ENCODE measurements around the gene DAGLA. TPM values are rescaled to one million over a fixed set of nuclear protein-coding genes. Genes with fewer than 3 reads are reported as not detected.

DAGLA gene
- total and polyA plus RNA-seq, 2 donors (not counting 1 experiment from before 2014, with no cell fraction given), result 0.06 TPM; not detected in 1

DNA sequence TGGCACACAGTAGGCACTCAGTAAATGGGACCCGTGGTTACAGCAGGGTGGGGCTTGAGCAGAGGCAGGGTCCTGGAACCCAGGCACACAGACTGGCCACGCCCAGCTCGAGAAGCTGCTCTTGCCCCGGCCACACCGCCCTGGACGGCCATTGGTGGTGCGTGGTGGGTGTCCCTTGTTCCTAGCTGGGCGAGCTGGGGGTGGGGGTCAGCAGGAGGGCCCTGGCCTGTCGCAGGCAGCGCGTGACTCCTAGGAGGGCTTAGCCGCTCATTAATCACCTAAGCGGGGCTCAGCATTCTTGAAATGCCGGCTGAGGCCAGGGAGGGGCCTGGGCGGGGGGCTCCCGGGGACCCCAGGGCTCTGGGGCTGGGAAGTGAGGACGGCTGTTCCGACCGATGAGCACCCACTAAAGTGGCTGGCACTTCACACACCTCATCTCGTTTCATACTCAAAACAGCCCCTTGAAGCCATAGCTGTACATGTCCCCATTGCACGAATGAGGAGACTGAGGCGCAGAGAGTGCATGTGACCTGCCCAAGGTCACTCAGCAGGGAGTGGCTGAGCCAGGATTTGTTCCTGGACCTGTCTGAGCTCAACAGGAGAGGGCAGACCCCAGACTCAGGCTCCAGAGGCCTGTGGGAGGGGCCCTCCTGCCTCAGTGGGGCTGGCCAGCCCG, 83.9 kb downstream of the DAGLA start:
- no peak for ATAC-seq (ENCODE audit: low read depth)
- Mint-ChIP-seq H3K27ac (no peak overlapping the region), H3K9me3 (ENCODE audit: insufficient read depth) (no peaks in the 10 kb centered on the region), H3K4me1 (no peaks in the 10 kb centered on the region), H3K27me3 (peaks cover 7% of the 10 kb centered on the region), H3K4me3 (no peak overlapping the region)
- no peak for DNase-seq
- H3K27me3 ChIP-seq (replicated peaks in 1 of 4; ENCODE audit: control extremely low read depth in 1 of 4, control insufficient read depth in 3 of 4, insufficient read depth in 4 of 4, low read length in 3 of 4), result no peaks in the 10 kb centered on the region
- no peak overlapping the region for H2AFZ ChIP-seq (ENCODE audit: insufficient read depth, low read depth, low read length, poor library complexity, severe bottlenecking)
- intact Hi-C loops (cut with micrococcal nuclease), result no loop called here
- no peaks in the 10 kb centered on the region for H3K9me3 ChIP-seq (ENCODE audit: control extremely low read depth in 1 of 3, control insufficient read depth in 2 of 3, insufficient read depth in 1 of 3, low read length in 2 of 3)
- WGBS (ENCODE audit: insufficient coverage), result 90% methylated on average over 18 of the region's 23 CpGs
- H3K4me3 ChIP-seq (ENCODE audit: control extremely low read depth in 1 of 5, extremely low read depth in 1 of 5, insufficient read depth in 1 of 5, low read depth in 2 of 5, low read length in 4 of 5), result no peak overlapping the region
- TF ChIP-seq, protein P1, sequence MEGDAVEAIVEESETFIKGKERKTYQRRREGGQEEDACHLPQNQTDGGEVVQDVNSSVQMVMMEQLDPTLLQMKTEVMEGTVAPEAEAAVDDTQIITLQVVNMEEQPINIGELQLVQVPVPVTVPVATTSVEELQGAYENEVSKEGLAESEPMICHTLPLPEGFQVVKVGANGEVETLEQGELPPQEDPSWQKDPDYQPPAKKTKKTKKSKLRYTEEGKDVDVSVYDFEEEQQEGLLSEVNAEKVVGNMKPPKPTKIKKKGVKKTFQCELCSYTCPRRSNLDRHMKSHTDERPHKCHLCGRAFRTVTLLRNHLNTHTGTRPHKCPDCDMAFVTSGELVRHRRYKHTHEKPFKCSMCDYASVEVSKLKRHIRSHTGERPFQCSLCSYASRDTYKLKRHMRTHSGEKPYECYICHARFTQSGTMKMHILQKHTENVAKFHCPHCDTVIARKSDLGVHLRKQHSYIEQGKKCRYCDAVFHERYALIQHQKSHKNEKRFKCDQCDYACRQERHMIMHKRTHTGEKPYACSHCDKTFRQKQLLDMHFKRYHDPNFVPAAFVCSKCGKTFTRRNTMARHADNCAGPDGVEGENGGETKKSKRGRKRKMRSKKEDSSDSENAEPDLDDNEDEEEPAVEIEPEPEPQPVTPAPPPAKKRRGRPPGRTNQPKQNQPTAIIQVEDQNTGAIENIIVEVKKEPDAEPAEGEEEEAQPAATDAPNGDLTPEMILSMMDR (IDR thresholded peaks at IDR 0.05), result no peak
- no peak for TF ChIP-seq EZH2 (IDR thresholded peaks at IDR 0.05; ENCODE audit: borderline replicate concordance, insufficient read depth, low read depth, low read length, poor library complexity, severe bottlenecking)
- no peaks in the 10 kb centered on the region for H4K20me1 ChIP-seq (ENCODE audit: control insufficient read depth, insufficient read depth, low read length, poor library complexity, severe bottlenecking)
- no peaks in the 10 kb centered on the region for H3K36me3 ChIP-seq (replicated peaks in 1 of 2; ENCODE audit: control extremely low read depth in 1 of 2, control insufficient read depth in 1 of 2, extremely low read depth in 1 of 2, insufficient read depth in 2 of 2, low read length in 1 of 2)
- H3K4me1 ChIP-seq (ENCODE audit: control insufficient read depth in 2 of 2, insufficient read depth in 2 of 2, low read length in 2 of 2), result no peaks in the 10 kb centered on the region
- no peak overlapping the region for H3K9ac ChIP-seq (ENCODE audit: low read length)
- ChIA-PET CTCF (interaction anchor here (0.6 kb wide), 1 partner anchor 658 kb away, joined by 3 read pairs; no protein-coding TSS in a partner anchor), POLR2A (no interaction called here)
- no peaks in the 10 kb centered on the region for H3K79me2 ChIP-seq (ENCODE audit: control insufficient read depth, insufficient read depth, low read length)
- no peak overlapping the region for H3K27ac ChIP-seq (ENCODE audit: low read length in 2 of 2)
- no peak overlapping the region for H3K4me2 ChIP-seq (replicated peaks; ENCODE audit: low read depth, low read length, poor library complexity, severe bottlenecking)

DNA sequence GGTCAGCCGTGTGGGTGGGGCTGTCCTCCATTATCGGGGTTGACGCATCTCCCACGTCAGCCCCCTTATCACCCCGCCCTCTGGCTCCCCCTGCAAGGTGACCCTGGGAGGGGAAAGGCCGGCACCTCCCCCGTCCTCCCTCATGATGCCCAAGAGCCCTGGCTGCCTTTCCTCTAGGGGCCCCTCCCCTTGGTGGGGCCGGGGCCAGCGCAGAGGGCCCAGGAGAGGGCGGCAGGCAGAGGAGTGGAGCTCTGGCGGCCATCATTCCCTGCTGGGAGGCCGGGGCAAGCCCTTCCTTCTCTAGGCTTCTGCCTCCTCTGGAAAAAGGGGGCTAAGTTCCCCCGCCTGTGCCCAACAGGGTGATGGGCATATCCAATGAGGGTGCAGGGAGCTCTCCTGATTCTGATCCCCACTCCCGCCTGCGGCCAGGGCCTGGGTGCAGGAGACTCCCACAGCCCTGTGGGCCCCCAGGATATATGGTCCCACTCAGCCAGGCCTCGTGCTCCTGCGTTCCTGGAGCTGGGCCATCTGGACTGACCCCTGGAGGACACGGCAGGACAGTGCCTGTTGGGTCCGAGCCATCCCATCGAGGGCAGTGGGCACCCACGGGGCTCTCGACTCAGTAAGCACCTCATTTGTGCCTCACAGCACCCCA, 84.5 kb downstream of the DAGLA start:
- Histone ChIP-seq H3K4me3 (ENCODE audit: control extremely low read depth in 1 of 5, extremely low read depth in 1 of 5, insufficient read depth in 1 of 5, low read depth in 2 of 5, low read length in 4 of 5) (no peak overlapping the region), H3K4me2 (replicated peaks; ENCODE audit: low read depth, low read length, poor library complexity, severe bottlenecking) (no peak overlapping the region), H3K79me2 (ENCODE audit: control insufficient read depth, insufficient read depth, low read length) (no peaks in the 10 kb centered on the region), H3K9ac (ENCODE audit: low read length) (no peak overlapping the region), H3K36me3 (replicated peaks in 1 of 2; ENCODE audit: control extremely low read depth in 1 of 2, control insufficient read depth in 1 of 2, extremely low read depth in 1 of 2, insufficient read depth in 2 of 2, low read length in 1 of 2) (no peaks in the 10 kb centered on the region), H4K20me1 (ENCODE audit: control insufficient read depth, insufficient read depth, low read length, poor library complexity, severe bottlenecking) (no peaks in the 10 kb centered on the region), H2AFZ (ENCODE audit: insufficient read depth, low read depth, low read length, poor library complexity, severe bottlenecking) (no peak overlapping the region), H3K4me1 (ENCODE audit: control insufficient read depth in 2 of 2, insufficient read depth in 2 of 2, low read length in 2 of 2) (no peaks in the 10 kb centered on the region), H3K9me3 (ENCODE audit: control extremely low read depth in 1 of 3, control insufficient read depth in 2 of 3, insufficient read depth in 1 of 3, low read length in 2 of 3) (no peaks in the 10 kb centered on the region), H3K27ac (ENCODE audit: low read length in 2 of 2) (no peak overlapping the region), H3K27me3 (replicated peaks in 1 of 4; ENCODE audit: control extremely low read depth in 1 of 4, control insufficient read depth in 3 of 4, insufficient read depth in 4 of 4, low read length in 3 of 4) (no peaks in the 10 kb centered on the region)
- ATAC-seq (ENCODE audit: low read depth) (no peak), DNase-seq (no peak)
- TF ChIP-seq, protein P1 (IDR thresholded peaks at IDR 0.05), result no peak
- no peak for TF ChIP-seq EZH2 (IDR thresholded peaks at IDR 0.05; ENCODE audit: borderline replicate concordance, insufficient read depth, low read depth, low read length, poor library complexity, severe bottlenecking)
- ChIA-PET POLR2A (no interaction called here), CTCF (no interaction called here)
- no peak overlapping the region for H3K27ac Mint-ChIP-seq
- WGBS (ENCODE audit: insufficient coverage), result 87% methylated on average over 20 of the region's 22 CpGs
- no peaks in the 10 kb centered on the region for H3K9me3 Mint-ChIP-seq (ENCODE audit: insufficient read depth)
- H3K27me3 Mint-ChIP-seq, result peaks cover 7% of the 10 kb centered on the region
- intact Hi-C loops (cut with micrococcal nuclease), result no loop called here
- H3K4me1 Mint-ChIP-seq, result no peaks in the 10 kb centered on the region
- no peak overlapping the region for H3K4me3 Mint-ChIP-seq
